NAMALWA (cell line): Measurements from ENCODE around the gene SIPA1L2.

Source experiments
- DNase-seq: peaks from one replicate; pipeline ENCODE4 v3.0.0-alpha.2; 2015; ENCODE audit warnings: low spot score

SIPA1L2 gene

GRCh38 chr1:232589812-232590743 is 39.9 kb downstream of the SIPA1L2 start:
- DNase-seq = no peak

- no peak for DNase-seq
Measured at GRCh38 chr1:232589111-232589811, 40.7 kb downstream of the SIPA1L2 start.

- DNase-seq = no peak
Measured at GRCh38 chr1:232587141-232588008, 42.6 kb downstream of the SIPA1L2 start.

GRCh38 chr1:232586679-232587078 is 43.3 kb downstream of the SIPA1L2 start:
- DNase-seq = no peak

- DNase-seq = no peak
Measured at GRCh38 chr1:232585486-232585885, 44.4 kb downstream of the SIPA1L2 start.

GRCh38 chr1:232581932-232582331 is 48.0 kb downstream of the SIPA1L2 start:
- DNase-seq = no peak
